Activated gamma-delta T cell treated with anti-CD3 and anti-CD28 coated beads, Interleukin-2, amount 50 U/mL, for 16 hours (primary cell): ENCODE results near the gene OR51A7.
"Not testable (repeated sequence)": the region's sequence is repeated elsewhere in the genome, so short reads cannot be mapped to it uniquely, and the experiment has no call there.

Source experiments
- DNase-seq: peaks from one replicate; pipeline ENCODE4 v3.0.0-alpha.2; 2020; ENCODE audit warnings: low read depth

OR51A7 gene

GRCh38 chr11:4955613-4956012 lies 52.0 kb downstream of the OR51A7 start, which contains the start of gene OR51A2:
Gene OR51A2, minus strand, starts transcription at chr11:4955713. Its CDS starts 0 bp downstream, at chr11:4955713.
- not testable (repeated sequence) for DNase-seq

- no peak for DNase-seq
Observed at GRCh38 chr11:4957396-4957795, 53.8 kb downstream of the OR51A7 start.
